Caco-2 (cell line): ENCODE results near the gene LTBP1. TPM values are rescaled to one million over a fixed set of nuclear protein-coding genes. Genes with fewer than 3 reads are reported as not detected.

Source experiments
- BruUV-seq: library from RNA; stranded (reverse); fragments of 400-500 nt; replicated peaks from 2 replicates; lab custom pipeline; 2021; lab: Mats Ljungman, UMichigan
- CTCF ChIA-PET: fragments of 300-600 bp; sonication (Branson Sonifier 250); formaldehyde crosslinking; loops from one replicate; lab custom pipeline; 2022; ENCODE audit warnings: antibody characterized with exemption; lab: Charles Lee
- POLR2A ChIA-PET: fragments of 300-600 bp; sonication (Branson Sonifier 250); formaldehyde crosslinking; loops from one replicate; lab custom pipeline; 2022; ENCODE audit warnings: antibody characterized with exemption; lab: Charles Lee
- DNase-seq, 2 experiments: peaks; one replicate each; pipeline versions ENCODE4 v3.0.0 to v3.0.0-alpha.2; 2020 to 2022
- H3K27me3 ChIP-seq: replicated peaks from 2 replicates; pipeline ENCODE4 v1.6.0; 2011; ENCODE audit warnings: low read length; ENCODE audit not compliant: control insufficient read depth, insufficient read depth
- H3K36me3 ChIP-seq: 2 replicates; pipeline ENCODE4 v1.5.1; 2011; ENCODE audit warnings: low read length; ENCODE audit not compliant: control insufficient read depth, insufficient read depth
- H3K4me1 ChIP-seq: fragments of 250-450 bp; sonication (Bioruptor Pico); 2 replicates; pipeline ENCODE4 v1.5.1; 2020; ENCODE audit warnings: mild to moderate bottlenecking
- H3K4me3 ChIP-seq: 2 replicates; pipeline ENCODE4 v1.5.1; 2011; ENCODE audit warnings: low read depth, mild to moderate bottlenecking, control low read depth, low read length
- H3K9me3 ChIP-seq: fragments of 250-450 bp; sonication (Bioruptor Pico); 2 replicates; pipeline ENCODE4 v1.5.1; 2020; ENCODE audit warnings: mild to moderate bottlenecking, moderate library complexity
- H3K27ac Mint-ChIP-seq: one replicate; pipeline ENCODE4 v1.8.0; 2022; ENCODE audit warnings: mixed read lengths; ENCODE audit not compliant: unreplicated experiment
- H3K27me3 Mint-ChIP-seq: one replicate; pipeline ENCODE4 v1.8.0; 2022; ENCODE audit warnings: mixed read lengths; ENCODE audit not compliant: insufficient read depth, unreplicated experiment
- H3K36me3 Mint-ChIP-seq: one replicate; pipeline ENCODE4 v1.8.0; 2022; ENCODE audit warnings: mild to moderate bottlenecking, mixed read lengths; ENCODE audit not compliant: insufficient read depth, unreplicated experiment
- H3K4me1 Mint-ChIP-seq: one replicate; pipeline ENCODE4 v1.8.0; 2022; ENCODE audit warnings: low read depth, mixed read lengths; ENCODE audit not compliant: unreplicated experiment
- H3K4me3 Mint-ChIP-seq: one replicate; pipeline ENCODE4 v1.8.0; 2022; ENCODE audit warnings: mild to moderate bottlenecking, moderate library complexity, mixed read lengths; ENCODE audit not compliant: unreplicated experiment
- H3K9me3 Mint-ChIP-seq: one replicate; pipeline ENCODE4 v1.8.0; 2022; ENCODE audit warnings: mixed read lengths; ENCODE audit not compliant: unreplicated experiment
- CTCF ChIP-seq, 2 experiments: fragments of 200-600 bp in 1 of 2; IDR thresholded peaks; 1 replicate in 1 of 2; 2 replicates in 1 of 2; pipeline versions ENCODE4 v1.5.1 to v1.8.0; 2011 to 2022; ENCODE audit warnings: antibody characterized with exemption in 1 of 2, control low read depth in 1 of 2, inconsistent platforms in 1 of 2, low read depth in 1 of 2, low read length in 1 of 2, mild to moderate bottlenecking in 1 of 2, moderate library complexity in 1 of 2; ENCODE audit not compliant: insufficient read depth in 1 of 2, severe bottlenecking in 1 of 2, unreplicated experiment in 1 of 2
- intact Hi-C: fragments of 100-400 bp; cut with micrococcal nuclease; formaldehyde crosslinking; loops from one replicate; pipeline ENCODE4 v1.10.0; 2022; ENCODE audit not compliant: unreplicated experiment
- total RNA-seq: library from RNA; stranded (reverse); gene quantifications from 2 replicates; pipeline ENCODE4 v1.2.3, GENCODE V29; 2022

Gene LTBP1
- total RNA-seq, 1 experiment from 2014 or later = 64.2 TPM

- POLR2A ChIA-PET = no interaction called here
- intact Hi-C loops = no loop called here
- CTCF ChIA-PET = no interaction called here
- Histone ChIP-seq H3K4me3 (no peak overlapping the region), H3K27me3 (no peaks in the 10 kb centered on the region), H3K9me3 (no peaks in the 10 kb centered on the region), H3K4me1 (no peaks in the 10 kb centered on the region), H3K36me3 (no peaks in the 10 kb centered on the region)
- Mint-ChIP-seq H3K9me3 (no peaks in the 10 kb centered on the region), H3K27me3 (no peaks in the 10 kb centered on the region), H3K4me3 (no peak overlapping the region), H3K27ac (no peak overlapping the region), H3K4me1 (no peaks in the 10 kb centered on the region), H3K36me3 (no peaks in the 10 kb centered on the region)
- no peak for DNase-seq
- TF ChIP-seq CTCF (IDR thresholded peaks at IDR 0.05; ENCODE audit: insufficient read depth in 1 of 2, low read depth in 1 of 2, low read length in 1 of 2, severe bottlenecking in 1 of 2, unreplicated experiment in 1 of 2) = no peak
- no TSS peak for BruUV-seq
Observed at GRCh38 chr2:33333433-33333832, 386.7 kb downstream of the LTBP1 start.

GRCh38 chr2:33334083-33334482 is 387.3 kb downstream of the LTBP1 start:
- H3K4me3 ChIP-seq = no peak overlapping the region
- ChIA-PET CTCF (no interaction called here), POLR2A (no interaction called here)
- H3K27me3 ChIP-seq = no peaks in the 10 kb centered on the region
- intact Hi-C loops = no loop called here
- no peaks in the 10 kb centered on the region for H3K9me3 ChIP-seq
- H3K4me3 Mint-ChIP-seq = no peak overlapping the region
- H3K36me3 Mint-ChIP-seq = no peaks in the 10 kb centered on the region
- no peak overlapping the region for H3K27ac Mint-ChIP-seq
- DNase-seq = no peak
- no peaks in the 10 kb centered on the region for H3K36me3 ChIP-seq
- H3K27me3 Mint-ChIP-seq = no peaks in the 10 kb centered on the region
- no peaks in the 10 kb centered on the region for H3K4me1 Mint-ChIP-seq
- H3K4me1 ChIP-seq = no peaks in the 10 kb centered on the region
- TF ChIP-seq CTCF (IDR thresholded peaks at IDR 0.05; ENCODE audit: insufficient read depth in 1 of 2, low read depth in 1 of 2, low read length in 1 of 2, severe bottlenecking in 1 of 2, unreplicated experiment in 1 of 2) = no peak
- BruUV-seq = no TSS peak
- no peaks in the 10 kb centered on the region for H3K9me3 Mint-ChIP-seq

GRCh38 chr2:33335516-33335915 is 388.8 kb downstream of the LTBP1 start:
- Histone ChIP-seq H3K4me3 (no peak overlapping the region), H3K4me1 (no peaks in the 10 kb centered on the region), H3K27me3 (no peaks in the 10 kb centered on the region), H3K36me3 (no peaks in the 10 kb centered on the region), H3K9me3 (no peaks in the 10 kb centered on the region)
- no peak for TF ChIP-seq CTCF (IDR thresholded peaks at IDR 0.05; ENCODE audit: insufficient read depth in 1 of 2, low read depth in 1 of 2, low read length in 1 of 2, severe bottlenecking in 1 of 2, unreplicated experiment in 1 of 2)
- Mint-ChIP-seq H3K27ac (no peak overlapping the region), H3K27me3 (no peaks in the 10 kb centered on the region), H3K4me3 (no peak overlapping the region), H3K36me3 (peaks cover 4% of the 10 kb centered on the region), H3K9me3 (no peaks in the 10 kb centered on the region), H3K4me1 (no peaks in the 10 kb centered on the region)
- no peak for DNase-seq
- intact Hi-C loops = no loop called here
- ChIA-PET CTCF (no interaction called here), POLR2A (no interaction called here)
- no TSS peak for BruUV-seq
